ENCODE results near the gene MS4A10. TPM values are rescaled to one million over a fixed set of nuclear protein-coding genes. Genes with fewer than 3 reads are reported as not detected.

The MS4A10 gene
- polyA plus RNA-seq, 1 donor from 2014 or later: not detected

DNA sequence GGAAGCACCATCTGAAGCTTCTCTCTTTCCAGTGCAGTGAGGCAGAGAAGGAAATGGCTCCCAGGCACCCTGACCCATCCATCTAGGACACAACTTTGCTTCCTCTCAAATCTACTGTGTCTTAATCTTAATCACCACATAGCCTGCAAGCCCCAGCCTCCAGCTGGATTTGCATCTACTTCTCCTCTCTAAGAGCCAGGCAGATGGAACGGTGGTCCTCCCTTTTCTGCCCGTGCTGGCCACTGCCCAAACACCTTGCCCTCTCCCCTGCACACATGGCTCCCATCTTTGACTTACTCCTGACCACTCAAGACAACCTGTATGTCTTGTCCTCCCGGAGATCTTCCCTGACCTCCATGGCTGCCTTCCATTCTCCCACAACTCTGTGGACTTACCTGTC, 7.4 kb downstream of the MS4A10 start:
- H3K9me2 ChIP-seq (ENCODE audit: insufficient read depth, low read length): no peaks in the 10 kb centered on the region
- no peak overlapping the region for H3K4me3 ChIP-seq (ENCODE audit: low read length)
- H3K27me3 ChIP-seq (ENCODE audit: insufficient read depth, low read depth, low read length): no peaks in the 10 kb centered on the region
- H3K27ac ChIP-seq (ENCODE audit: low read length): no peak overlapping the region
- TF ChIP-seq POLR2AphosphoS5 (IDR thresholded peaks at IDR 0.05) (no peak), EP300 (conservative IDR thresholded peaks at IDR 0.05; ENCODE audit: poor library complexity, severe bottlenecking) (no peak)
- H3F3A ChIP-seq (ENCODE audit: insufficient read depth, low read length, poor library complexity, severe bottlenecking): no peaks in the 10 kb centered on the region
- H3K79me2 ChIP-seq (replicated peaks; ENCODE audit: insufficient read depth, low read length): no peaks in the 10 kb centered on the region
- no peak overlapping the region for H3K9ac ChIP-seq (ENCODE audit: low read length)
- H3K4me2 ChIP-seq (ENCODE audit: low read length): no peak overlapping the region
- H3K9me3 ChIP-seq (ENCODE audit: low read length): no peaks in the 10 kb centered on the region
- no peaks in the 10 kb centered on the region for H3K36me3 ChIP-seq (ENCODE audit: insufficient read depth, low read length)
- no peaks in the 10 kb centered on the region for H4K20me1 ChIP-seq (ENCODE audit: insufficient read depth)
- H2AFZ ChIP-seq (ENCODE audit: low read depth, low read length): no peak overlapping the region

DNA sequence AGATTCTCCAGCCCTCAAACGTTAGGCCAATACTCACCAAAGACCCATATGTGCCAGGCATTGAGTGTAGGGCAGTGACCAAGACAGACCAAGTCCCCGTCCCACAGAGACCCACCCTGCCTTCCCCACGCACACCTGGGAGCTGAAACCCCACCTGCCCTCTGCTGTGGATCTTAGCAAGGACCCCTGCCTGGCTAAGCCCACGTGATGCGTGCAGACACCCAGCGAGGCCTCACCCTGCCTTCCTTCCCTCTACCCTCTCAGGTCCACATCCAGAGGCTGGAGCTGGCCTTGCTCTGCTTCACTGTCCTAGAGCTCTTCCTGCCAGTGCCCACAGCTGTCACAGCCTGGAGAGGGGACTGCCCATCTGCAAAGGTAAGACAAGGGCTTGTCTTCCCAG, 10.2 kb downstream of the MS4A10 start:
- no peaks in the 10 kb centered on the region for H3K9me2 ChIP-seq (ENCODE audit: insufficient read depth, low read length)
- H3K27me3 ChIP-seq (ENCODE audit: insufficient read depth, low read depth, low read length): no peaks in the 10 kb centered on the region
- no peaks in the 10 kb centered on the region for H3K9me3 ChIP-seq (ENCODE audit: low read length)
- no peak overlapping the region for H3K4me2 ChIP-seq (ENCODE audit: low read length)
- no peaks in the 10 kb centered on the region for H3F3A ChIP-seq (ENCODE audit: insufficient read depth, low read length, poor library complexity, severe bottlenecking)
- H3K79me2 ChIP-seq (replicated peaks; ENCODE audit: insufficient read depth, low read length): no peaks in the 10 kb centered on the region
- no peak overlapping the region for H3K9ac ChIP-seq (ENCODE audit: low read length)
- no peak overlapping the region for H3K4me3 ChIP-seq (ENCODE audit: low read length)
- TF ChIP-seq EP300 (conservative IDR thresholded peaks at IDR 0.05; ENCODE audit: poor library complexity, severe bottlenecking) (no peak), EZH2 (IDR thresholded peaks at IDR 0.05; ENCODE audit: borderline replicate concordance, insufficient read depth, low read length, poor library complexity, severe bottlenecking) (no peak), POLR2AphosphoS5 (IDR thresholded peaks at IDR 0.05) (no peak), RAD21 (conservative IDR thresholded peaks at IDR 0.05) (no peak), SMC3 (conservative IDR thresholded peaks at IDR 0.05; ENCODE audit: poor library complexity) (no peak), TAF1 (IDR thresholded peaks at IDR 0.05; ENCODE audit: low read depth) (no peak), MXI1 (conservative IDR thresholded peaks at IDR 0.05; ENCODE audit: poor library complexity, severe bottlenecking) (no peak)
- TF ChIP-seq, protein P1, sequence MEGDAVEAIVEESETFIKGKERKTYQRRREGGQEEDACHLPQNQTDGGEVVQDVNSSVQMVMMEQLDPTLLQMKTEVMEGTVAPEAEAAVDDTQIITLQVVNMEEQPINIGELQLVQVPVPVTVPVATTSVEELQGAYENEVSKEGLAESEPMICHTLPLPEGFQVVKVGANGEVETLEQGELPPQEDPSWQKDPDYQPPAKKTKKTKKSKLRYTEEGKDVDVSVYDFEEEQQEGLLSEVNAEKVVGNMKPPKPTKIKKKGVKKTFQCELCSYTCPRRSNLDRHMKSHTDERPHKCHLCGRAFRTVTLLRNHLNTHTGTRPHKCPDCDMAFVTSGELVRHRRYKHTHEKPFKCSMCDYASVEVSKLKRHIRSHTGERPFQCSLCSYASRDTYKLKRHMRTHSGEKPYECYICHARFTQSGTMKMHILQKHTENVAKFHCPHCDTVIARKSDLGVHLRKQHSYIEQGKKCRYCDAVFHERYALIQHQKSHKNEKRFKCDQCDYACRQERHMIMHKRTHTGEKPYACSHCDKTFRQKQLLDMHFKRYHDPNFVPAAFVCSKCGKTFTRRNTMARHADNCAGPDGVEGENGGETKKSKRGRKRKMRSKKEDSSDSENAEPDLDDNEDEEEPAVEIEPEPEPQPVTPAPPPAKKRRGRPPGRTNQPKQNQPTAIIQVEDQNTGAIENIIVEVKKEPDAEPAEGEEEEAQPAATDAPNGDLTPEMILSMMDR (IDR thresholded peaks at IDR 0.05; ENCODE audit: poor library complexity, severe bottlenecking): no peak
- TF ChIP-seq, protein P2, sequence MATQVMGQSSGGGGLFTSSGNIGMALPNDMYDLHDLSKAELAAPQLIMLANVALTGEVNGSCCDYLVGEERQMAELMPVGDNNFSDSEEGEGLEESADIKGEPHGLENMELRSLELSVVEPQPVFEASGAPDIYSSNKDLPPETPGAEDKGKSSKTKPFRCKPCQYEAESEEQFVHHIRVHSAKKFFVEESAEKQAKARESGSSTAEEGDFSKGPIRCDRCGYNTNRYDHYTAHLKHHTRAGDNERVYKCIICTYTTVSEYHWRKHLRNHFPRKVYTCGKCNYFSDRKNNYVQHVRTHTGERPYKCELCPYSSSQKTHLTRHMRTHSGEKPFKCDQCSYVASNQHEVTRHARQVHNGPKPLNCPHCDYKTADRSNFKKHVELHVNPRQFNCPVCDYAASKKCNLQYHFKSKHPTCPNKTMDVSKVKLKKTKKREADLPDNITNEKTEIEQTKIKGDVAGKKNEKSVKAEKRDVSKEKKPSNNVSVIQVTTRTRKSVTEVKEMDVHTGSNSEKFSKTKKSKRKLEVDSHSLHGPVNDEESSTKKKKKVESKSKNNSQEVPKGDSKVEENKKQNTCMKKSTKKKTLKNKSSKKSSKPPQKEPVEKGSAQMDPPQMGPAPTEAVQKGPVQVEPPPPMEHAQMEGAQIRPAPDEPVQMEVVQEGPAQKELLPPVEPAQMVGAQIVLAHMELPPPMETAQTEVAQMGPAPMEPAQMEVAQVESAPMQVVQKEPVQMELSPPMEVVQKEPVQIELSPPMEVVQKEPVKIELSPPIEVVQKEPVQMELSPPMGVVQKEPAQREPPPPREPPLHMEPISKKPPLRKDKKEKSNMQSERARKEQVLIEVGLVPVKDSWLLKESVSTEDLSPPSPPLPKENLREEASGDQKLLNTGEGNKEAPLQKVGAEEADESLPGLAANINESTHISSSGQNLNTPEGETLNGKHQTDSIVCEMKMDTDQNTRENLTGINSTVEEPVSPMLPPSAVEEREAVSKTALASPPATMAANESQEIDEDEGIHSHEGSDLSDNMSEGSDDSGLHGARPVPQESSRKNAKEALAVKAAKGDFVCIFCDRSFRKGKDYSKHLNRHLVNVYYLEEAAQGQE (IDR thresholded peaks at IDR 0.05; ENCODE audit: borderline replicate concordance): no peak
- no peaks in the 10 kb centered on the region for H3K36me3 ChIP-seq (ENCODE audit: insufficient read depth, low read length)
- no peak overlapping the region for H3K27ac ChIP-seq (ENCODE audit: low read length)
- H2AFZ ChIP-seq (ENCODE audit: low read depth, low read length): no peak overlapping the region
- H4K20me1 ChIP-seq (ENCODE audit: insufficient read depth): no peaks in the 10 kb centered on the region

Data from neural cell (in vitro differentiated cells).